SH-SY5Y (cell line): ENCODE data around the gene DNAJC3.

ENCODE experiments used
- GATA2 ChIP-seq: IDR thresholded peaks from 2 replicates; pipeline ENCODE4 v1.6.1; 2011; ENCODE audit warnings: mild to moderate bottlenecking, low read depth, low read length
- GATA3 ChIP-seq: IDR thresholded peaks from 2 replicates; pipeline ENCODE4 v1.6.1; 2011; ENCODE audit warnings: low read depth, mild to moderate bottlenecking, low read length, moderate library complexity

DNA sequence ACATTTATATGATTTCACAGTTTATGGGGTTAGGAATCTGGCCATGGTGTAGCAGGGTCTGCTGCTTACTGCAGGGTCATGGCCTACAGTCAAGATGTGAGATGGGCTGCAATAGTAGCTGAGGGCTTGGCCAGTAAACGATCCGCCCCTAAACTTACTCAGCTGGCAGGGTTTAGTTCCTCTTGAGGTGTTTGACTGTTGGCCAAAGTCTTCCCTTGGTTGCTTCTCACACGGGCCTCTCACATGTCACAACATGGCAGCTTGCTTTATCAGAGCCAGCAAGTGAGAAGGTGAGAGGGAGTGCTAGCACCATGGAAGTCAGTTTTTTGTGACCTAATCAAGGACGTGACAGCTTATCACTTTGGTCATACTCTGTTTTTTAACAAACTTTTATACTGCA, 77.1 kb downstream of the DNAJC3 start:
- TF ChIP-seq GATA3 = no peak
- TF ChIP-seq GATA2 = no peak
